ENCODE data around the gene FERMT1. TPM values are rescaled to one million over a fixed set of nuclear protein-coding genes. Genes with fewer than 3 reads are reported as not detected.

The FERMT1 gene
- total RNA-seq, 1 donor from 2014 or later = 1.4 TPM

GRCh38 chr20:6030453-6031080 lies 92.3 kb downstream of the FERMT1 start:
- TF ChIP-seq CTCF (IDR thresholded peaks at IDR 0.05) = no peak
- no peak for ATAC-seq

GRCh38 chr20:6029538-6029937 lies 93.3 kb downstream of the FERMT1 start:
- intact Hi-C loops (cut with DNase I) = no loop called here
- no peak for ATAC-seq
- H3K9me3 ChIP-seq = peaks cover 6% of the 10 kb centered on the region
- no peak overlapping the region for H3K4me3 ChIP-seq
- H3K4me1 ChIP-seq = peaks cover 21% of the 10 kb centered on the region
- DNase-seq = no peak
- no peak overlapping the region for H3K27ac ChIP-seq
- no peaks in the 10 kb centered on the region for H3K27me3 ChIP-seq (ENCODE audit: low read depth)
- peaks cover 54% of the 10 kb centered on the region for H3K36me3 ChIP-seq
- TF ChIP-seq CTCF (IDR thresholded peaks at IDR 0.05) = no peak

More at GRCh38 chr20:6030453-6031080, 92.3 kb downstream of the FERMT1 start:
- Histone ChIP-seq H3K9me3 (no peaks in the 10 kb centered on the region), H3K36me3 (peaks cover 57% of the 10 kb centered on the region), H3K27me3 (ENCODE audit: low read depth) (no peaks in the 10 kb centered on the region), H3K4me1 (peaks cover 25% of the 10 kb centered on the region), H3K4me3 (no peak overlapping the region), H3K27ac (no peak overlapping the region)
- intact Hi-C loops (cut with DNase I) = no loop called here
- no peak for DNase-seq

- peaks cover 14% of the 10 kb centered on the region for H3K4me1 ChIP-seq
These were observed 94.0 kb downstream of the FERMT1 start for GRCh38 chr20:6028818-6029217.

GRCh38 chr20:6026051-6026450 lies 96.8 kb downstream of the FERMT1 start:
- Histone ChIP-seq H3K27ac (no peak overlapping the region), H3K4me3 (no peak overlapping the region), H3K9me3 (peaks cover 6% of the 10 kb centered on the region), H3K4me1 (peaks cover 11% of the 10 kb centered on the region), H3K27me3 (ENCODE audit: low read depth) (no peaks in the 10 kb centered on the region), H3K36me3 (peaks cover 46% of the 10 kb centered on the region)
- no peak for TF ChIP-seq CTCF (IDR thresholded peaks at IDR 0.05)
- DNase-seq = no peak
- intact Hi-C loops (cut with DNase I) = no loop called here
- ATAC-seq = no peak

More at GRCh38 chr20:6028818-6029217, 94.0 kb downstream of the FERMT1 start:
- Histone ChIP-seq H3K36me3 (peaks cover 54% of the 10 kb centered on the region), H3K4me3 (no peak overlapping the region), H3K9me3 (peaks cover 6% of the 10 kb centered on the region), H3K27me3 (ENCODE audit: low read depth) (no peaks in the 10 kb centered on the region), H3K27ac (no peak overlapping the region)
- intact Hi-C loops (cut with DNase I) = no loop called here
- ATAC-seq (no peak), DNase-seq (no peak)
- no peak for TF ChIP-seq CTCF (IDR thresholded peaks at IDR 0.05)

Other genes with a start within 250 kb of the FERMT1 start
- gene CHGB, start 211.5 kb downstream of the FERMT1 start, total RNA-seq = 0.15 TPM
- 11.0 TPM for gene TRMT6, start 172.5 kb downstream of the FERMT1 start, total RNA-seq
- 6.0 TPM for gene MCM8, start 172.4 kb downstream of the FERMT1 start, total RNA-seq
- gene CRLS1, start 116.9 kb downstream of the FERMT1 start, total RNA-seq = 47.9 TPM
- 42.6 TPM for gene LRRN4, start 69.0 kb downstream of the FERMT1 start, total RNA-seq

Data from lower lobe of right lung (tissue), 2 donors.